H9 (cell line): ENCODE measurements around the gene KRT36. TPM values are rescaled to one million over a fixed set of nuclear protein-coding genes. Genes with fewer than 3 reads are reported as not detected.

Experiments
- DNase-seq: peaks from one replicate; pipeline ENCODE4 v3.0.0-alpha.2; 2017
- H2AFZ ChIP-seq: one replicate; pipeline ENCODE4 v1.6.1; 2013; ENCODE audit warnings: mild to moderate bottlenecking, low read length, control low read depth, moderate library complexity
- H2AK5ac ChIP-seq: 2 replicates; pipeline ENCODE4 v1.6.1; 2013; ENCODE audit warnings: low read length, control low read depth, mixed read lengths; ENCODE audit not compliant: insufficient read length
- H2BK120ac ChIP-seq: one replicate; pipeline ENCODE4 v1.6.1; 2013; ENCODE audit warnings: low read depth, mild to moderate bottlenecking, low read length, control low read depth, inconsistent platforms; ENCODE audit not compliant: poor library complexity, severe bottlenecking
- H2BK12ac ChIP-seq: 2 replicates; pipeline ENCODE4 v1.6.1; 2013; ENCODE audit warnings: low read length, control low read depth, mixed read lengths, low read depth; ENCODE audit not compliant: insufficient read length
- H2BK15ac ChIP-seq: 2 replicates; pipeline ENCODE4 v1.6.1; 2013; ENCODE audit warnings: low read depth, low read length, control low read depth
- H2BK20ac ChIP-seq: one replicate; pipeline ENCODE4 v1.6.1; 2013; ENCODE audit warnings: low read depth, mild to moderate bottlenecking, low read length, control low read depth, inconsistent platforms; ENCODE audit not compliant: poor library complexity, severe bottlenecking
- H2BK5ac ChIP-seq: 2 replicates; pipeline ENCODE4 v1.6.1; 2013; ENCODE audit warnings: low read length, control low read depth, mixed read lengths; ENCODE audit not compliant: insufficient read length
- H3K14ac ChIP-seq: 2 replicates; pipeline ENCODE4 v1.6.1; 2013; ENCODE audit warnings: low read length, control low read depth; ENCODE audit not compliant: insufficient read depth
- H3K18ac ChIP-seq: 2 replicates; pipeline ENCODE4 v1.6.1; 2013; ENCODE audit warnings: low read depth, mild to moderate bottlenecking, mixed read lengths, low read length, control low read depth; ENCODE audit not compliant: insufficient read length
- H3K23ac ChIP-seq: 2 replicates; pipeline ENCODE4 v1.6.1; 2013; ENCODE audit warnings: low read length, control low read depth, mixed read lengths, low read depth; ENCODE audit not compliant: insufficient read length
- H3K23me2 ChIP-seq: 2 replicates; pipeline ENCODE4 v1.6.1; 2013; ENCODE audit warnings: low read depth, mild to moderate bottlenecking, mixed read lengths, low read length, control low read depth; ENCODE audit not compliant: insufficient read length, poor library complexity, severe bottlenecking
- H3K27ac ChIP-seq: 2 replicates; pipeline ENCODE4 v1.5.1; 2013; ENCODE audit warnings: low read length, control low read depth, mixed read lengths, low read depth; ENCODE audit not compliant: insufficient read length
- H3K27me3 ChIP-seq: 2 replicates; pipeline ENCODE4 v1.6.1; 2013; ENCODE audit warnings: low read length, control low read depth, inconsistent platforms; ENCODE audit not compliant: insufficient read depth
- H3K4ac ChIP-seq: 2 replicates; pipeline ENCODE4 v1.6.1; 2013; ENCODE audit warnings: low read depth, mild to moderate bottlenecking, control low read depth, inconsistent platforms, low read length, moderate library complexity
- H3K4me1 ChIP-seq: 2 replicates; pipeline ENCODE4 v1.6.1; 2013; ENCODE audit warnings: low read length, control low read depth, inconsistent platforms; ENCODE audit not compliant: insufficient read depth
- H3K4me2 ChIP-seq: 2 replicates; pipeline ENCODE4 v1.6.1; 2013; ENCODE audit warnings: low read length, control low read depth, mixed read lengths; ENCODE audit not compliant: insufficient read length, insufficient read depth
- H3K56ac ChIP-seq: 2 replicates; pipeline ENCODE4 v1.6.1; 2013; ENCODE audit warnings: low read depth, mild to moderate bottlenecking, mixed read lengths, low read length, control low read depth; ENCODE audit not compliant: insufficient read length
- H3K79me1 ChIP-seq: 2 replicates; pipeline ENCODE4 v1.6.1; 2013; ENCODE audit warnings: low read depth, mild to moderate bottlenecking, moderate library complexity, low read length, control low read depth, inconsistent platforms; ENCODE audit not compliant: insufficient read depth, poor library complexity, severe bottlenecking
- H3K79me2 ChIP-seq: 2 replicates; pipeline ENCODE4 v1.6.1; 2013; ENCODE audit warnings: low read length, control low read depth, inconsistent platforms; ENCODE audit not compliant: insufficient read depth
- H3K9ac ChIP-seq: 2 replicates; pipeline ENCODE4 v1.6.1; 2013; ENCODE audit warnings: low read length, control low read depth, mixed read lengths; ENCODE audit not compliant: insufficient read length; ENCODE audit errors: extremely low read depth
- H3K9me3 ChIP-seq: one replicate; pipeline ENCODE4 v1.6.1; 2013; ENCODE audit warnings: low read depth, low read length, inconsistent platforms; ENCODE audit not compliant: control insufficient read depth
- H3T11ph ChIP-seq: one replicate; pipeline ENCODE4 v1.6.1; 2013; ENCODE audit warnings: mild to moderate bottlenecking, low read length, control low read depth, inconsistent platforms
- H4K20me1 ChIP-seq: one replicate; pipeline ENCODE4 v1.6.1; 2013; ENCODE audit not compliant: control insufficient read depth, insufficient read length, insufficient read depth
- H4K5ac ChIP-seq: 2 replicates; pipeline ENCODE4 v1.6.1; 2013; ENCODE audit warnings: low read depth, mild to moderate bottlenecking, mixed read lengths, low read length, control low read depth; ENCODE audit not compliant: insufficient read length
- H4K8ac ChIP-seq: replicated peaks from 2 replicates; pipeline ENCODE4 v1.6.1; 2013; ENCODE audit warnings: low read length, control low read depth, mixed read lengths, low read depth; ENCODE audit not compliant: insufficient read length
- H4K91ac ChIP-seq: 2 replicates; pipeline ENCODE4 v1.6.1; 2013; ENCODE audit warnings: low read depth, mild to moderate bottlenecking, moderate library complexity, mixed read lengths, low read length, control low read depth; ENCODE audit not compliant: insufficient read length
- H3K27ac Mint-ChIP-seq, 3 experiments: 2 replicates in 2 of 3; 3 replicates in 1 of 3; pipeline ENCODE4 v1.8.0; 2020 to 2021; ENCODE audit warnings: mixed read lengths in 3 of 3, mild to moderate bottlenecking in 1 of 3, moderate library complexity in 1 of 3
- H3K27me3 Mint-ChIP-seq: 2 replicates; pipeline ENCODE4 v1.8.0; 2021; ENCODE audit warnings: low read depth, mild to moderate bottlenecking, moderate library complexity, mixed read lengths
- H3K36me3 Mint-ChIP-seq, 3 experiments: 2 replicates in 2 of 3; 3 replicates in 1 of 3; pipeline ENCODE4 v1.8.0; 2020 to 2021; ENCODE audit warnings: low read depth in 3 of 3, mixed read lengths in 3 of 3; ENCODE audit not compliant: insufficient read depth in 1 of 3
- H3K4me1 Mint-ChIP-seq, 2 experiments: 2 replicates each; pipeline ENCODE4 v1.8.0; 2020; ENCODE audit warnings: mixed read lengths in 2 of 2
- H3K4me3 Mint-ChIP-seq, 2 experiments: 2 replicates in 1 of 2; 3 replicates in 1 of 2; pipeline ENCODE4 v1.8.0; 2020 to 2021; ENCODE audit warnings: mild to moderate bottlenecking in 2 of 2, mixed read lengths in 2 of 2, moderate library complexity in 1 of 2
- H3K9me3 Mint-ChIP-seq, 2 experiments: 2 replicates in 1 of 2; 3 replicates in 1 of 2; pipeline ENCODE4 v1.8.0; 2020; ENCODE audit warnings: mild to moderate bottlenecking in 2 of 2, mixed read lengths in 2 of 2, moderate library complexity in 1 of 2
- WGBS: extraction: QIAGEN DNeasy Blood & Tissue Kit; methylation state at CpG from one replicate; pipeline ENCODE4 v1.1.7; 2013; ENCODE audit warnings: missing lambda C conversion rate, low lambda C conversion rate, mixed read lengths; ENCODE audit not compliant: insufficient read length; ENCODE audit errors: extremely low coverage; 5-methylcytosine and 5-hydroxymethylcytosine counted together
- total RNA-seq: library from RNA; stranded (reverse); gene quantifications from 2 replicates; pipeline ENCODE4 v1.2.1, GENCODE V29; 2021
- TF ChIP-seq, protein P1 (sequence below): fragments of 200-600 bp; sonication (generic); conservative IDR thresholded peaks from 3 replicates; pipeline ENCODE4 v1.8.0; 2021; ENCODE audit warnings: antibody characterized with exemption, mild to moderate bottlenecking

The KRT36 gene
- total RNA-seq, 1 experiment from 2014 or later = not detected

DNA sequence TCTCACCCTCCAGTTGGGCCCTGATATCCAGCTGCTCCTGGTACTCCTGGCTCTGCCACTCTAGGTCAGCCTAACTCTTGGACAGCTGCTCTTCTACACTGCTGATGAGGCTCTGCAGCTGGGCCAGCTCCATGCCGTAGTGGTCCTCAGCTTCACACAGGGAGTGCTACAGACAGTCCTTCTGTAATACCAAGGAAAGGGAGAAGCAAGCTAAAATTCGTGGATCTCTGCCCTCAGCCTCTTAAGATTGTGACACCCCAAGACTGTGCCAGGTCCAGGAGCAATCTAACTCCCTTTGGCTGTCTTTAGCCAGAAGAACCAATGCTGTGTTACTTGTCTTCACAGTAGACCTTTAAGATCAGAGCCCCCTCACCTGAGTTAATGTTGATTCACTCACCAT, 41.2 kb downstream of the KRT36 start:
- no peak overlapping the region for H2BK20ac ChIP-seq
- H4K8ac ChIP-seq = no peak overlapping the region
- no peak overlapping the region for H3K23ac ChIP-seq
- no peak overlapping the region for H3K27ac ChIP-seq
- H3T11ph ChIP-seq = no peak overlapping the region
- H3K9ac ChIP-seq = no peak overlapping the region
- Mint-ChIP-seq H3K27me3 (peaks cover 20% of the 10 kb centered on the region), H3K36me3 (no peaks in the 10 kb centered on the region; a peak in 4 of 7 replicates), H3K27ac (no peak overlapping the region), H3K4me1 (no peaks in the 10 kb centered on the region), H3K9me3 (peaks cover 3 to 13% of the 10 kb centered on the region in 2 experiments), H3K4me3 (no peak overlapping the region)
- no peaks in the 10 kb centered on the region for H3K79me1 ChIP-seq
- no peak overlapping the region for H4K91ac ChIP-seq
- no CpG with 5 or more reads among the region's 2 CpGs for WGBS
- no peak overlapping the region for H3K18ac ChIP-seq
- no peak overlapping the region for H3K4ac ChIP-seq
- H3K9me3 ChIP-seq = peaks cover 12% of the 10 kb centered on the region
- H3K4me2 ChIP-seq = no peak overlapping the region
- H3K79me2 ChIP-seq = no peaks in the 10 kb centered on the region
- no peaks in the 10 kb centered on the region for H3K27me3 ChIP-seq
- H4K20me1 ChIP-seq = no peaks in the 10 kb centered on the region
- H3K14ac ChIP-seq = no peak overlapping the region
- no peak overlapping the region for H2BK120ac ChIP-seq
- no peak overlapping the region for H4K5ac ChIP-seq
- H2AFZ ChIP-seq = no peak overlapping the region
- no peak overlapping the region for H3K56ac ChIP-seq
- no peak overlapping the region for H2BK15ac ChIP-seq
- H3K23me2 ChIP-seq = no peaks in the 10 kb centered on the region
- H2BK5ac ChIP-seq = no peak overlapping the region
- no peaks in the 10 kb centered on the region for H3K4me1 ChIP-seq
- TF ChIP-seq, protein P1, sequence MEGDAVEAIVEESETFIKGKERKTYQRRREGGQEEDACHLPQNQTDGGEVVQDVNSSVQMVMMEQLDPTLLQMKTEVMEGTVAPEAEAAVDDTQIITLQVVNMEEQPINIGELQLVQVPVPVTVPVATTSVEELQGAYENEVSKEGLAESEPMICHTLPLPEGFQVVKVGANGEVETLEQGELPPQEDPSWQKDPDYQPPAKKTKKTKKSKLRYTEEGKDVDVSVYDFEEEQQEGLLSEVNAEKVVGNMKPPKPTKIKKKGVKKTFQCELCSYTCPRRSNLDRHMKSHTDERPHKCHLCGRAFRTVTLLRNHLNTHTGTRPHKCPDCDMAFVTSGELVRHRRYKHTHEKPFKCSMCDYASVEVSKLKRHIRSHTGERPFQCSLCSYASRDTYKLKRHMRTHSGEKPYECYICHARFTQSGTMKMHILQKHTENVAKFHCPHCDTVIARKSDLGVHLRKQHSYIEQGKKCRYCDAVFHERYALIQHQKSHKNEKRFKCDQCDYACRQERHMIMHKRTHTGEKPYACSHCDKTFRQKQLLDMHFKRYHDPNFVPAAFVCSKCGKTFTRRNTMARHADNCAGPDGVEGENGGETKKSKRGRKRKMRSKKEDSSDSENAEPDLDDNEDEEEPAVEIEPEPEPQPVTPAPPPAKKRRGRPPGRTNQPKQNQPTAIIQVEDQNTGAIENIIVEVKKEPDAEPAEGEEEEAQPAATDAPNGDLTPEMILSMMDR = no peak
- DNase-seq = no peak
- H2BK12ac ChIP-seq = no peak overlapping the region
- no peak overlapping the region for H2AK5ac ChIP-seq
